IMR-90 (cell line): ENCODE results near the gene CARMIL1. TPM values are rescaled to one million over a fixed set of nuclear protein-coding genes. Genes with fewer than 3 reads are reported as not detected.

ENCODE experiments used
- ATAC-seq: fragments of 200-7000 bp; cut with Tn5 transposase; 2 replicates; pipeline ENCODE4 v1.9.1; 2020; ENCODE audit warnings: low read depth, mild to moderate bottlenecking, moderate library complexity
- BruUV-seq: library from RNA; stranded (reverse); fragments of 400-500 nt; replicated peaks from 2 replicates; lab custom pipeline; 2021; lab: Mats Ljungman, UMichigan
- CTCF ChIA-PET: fragments of 300-600 bp; formaldehyde crosslinking; extraction: SDS; loops from one replicate; lab custom pipeline; 2021; ENCODE audit warnings: antibody characterized with exemption; lab: Yijun Ruan, JAX
- POLR2A ChIA-PET: fragments of 300-600 bp; sonication (Branson Sonifier 250); formaldehyde crosslinking; loops from one replicate; lab custom pipeline; 2022; ENCODE audit warnings: antibody characterized with exemption; ENCODE audit not compliant: unreplicated experiment; lab: Charles Lee
- DNase-seq: peaks from one replicate; pipeline ENCODE4 v3.0.0; 2013
- H2AFZ ChIP-seq: replicated peaks from 2 replicates; pipeline ENCODE3; 2013; ENCODE audit warnings: low read length, mild to moderate bottlenecking; ENCODE audit not compliant: poor library complexity
- H2AK5ac ChIP-seq: 2 replicates; pipeline ENCODE4 v1.6.1; 2013; ENCODE audit warnings: low read depth, low read length, inconsistent platforms
- H2AK9ac ChIP-seq: replicated peaks from 2 replicates; pipeline ENCODE3; 2013; ENCODE audit warnings: mild to moderate bottlenecking, low read depth, low read length, moderate library complexity; ENCODE audit not compliant: poor library complexity
- H2BK120ac ChIP-seq: 2 replicates; pipeline ENCODE4 v1.6.1; 2013; ENCODE audit warnings: low read depth, low read length, inconsistent platforms
- H2BK15ac ChIP-seq: 3 replicates; pipeline ENCODE4 v1.6.1; 2013; ENCODE audit warnings: low read depth, low read length, inconsistent platforms
- H2BK20ac ChIP-seq: 2 replicates; pipeline ENCODE4 v1.6.1; 2013; ENCODE audit warnings: low read depth, mild to moderate bottlenecking, inconsistent platforms, low read length, moderate library complexity
- H2BK5ac ChIP-seq: 2 replicates; pipeline ENCODE4 v1.6.1; 2013; ENCODE audit warnings: mild to moderate bottlenecking, low read depth, low read length, inconsistent platforms; ENCODE audit not compliant: poor library complexity, severe bottlenecking
- H3K14ac ChIP-seq: replicated peaks from 2 replicates; pipeline ENCODE4 v1.6.1; 2013; ENCODE audit warnings: low read depth, low read length, inconsistent platforms
- H3K18ac ChIP-seq: 2 replicates; pipeline ENCODE4 v1.6.1; 2013; ENCODE audit warnings: low read depth, low read length, control low read depth
- H3K23ac ChIP-seq: 2 replicates; pipeline ENCODE4 v1.6.1; 2013; ENCODE audit warnings: low read depth, low read length, inconsistent platforms
- H3K27ac ChIP-seq: 2 replicates; pipeline ENCODE4 v1.5.1; 2013; ENCODE audit warnings: mild to moderate bottlenecking, control low read depth, low read length; ENCODE audit not compliant: insufficient read depth
- H3K27me3 ChIP-seq: 2 replicates; pipeline ENCODE4 v1.6.1; 2013; ENCODE audit warnings: low read length; ENCODE audit not compliant: control insufficient read depth, insufficient read depth
- H3K36me3 ChIP-seq: 2 replicates; pipeline ENCODE4 v1.6.1; 2013; ENCODE audit warnings: low read length, mixed read lengths; ENCODE audit not compliant: control insufficient read depth, insufficient read depth
- H3K4ac ChIP-seq: 2 replicates; pipeline ENCODE4 v1.6.1; 2013; ENCODE audit warnings: low read depth, low read length, inconsistent platforms
- H3K4me1 ChIP-seq: 2 replicates; pipeline ENCODE4 v1.6.1; 2013; ENCODE audit warnings: low read length, mixed read lengths; ENCODE audit not compliant: control insufficient read depth, insufficient read depth
- H3K4me2 ChIP-seq: 2 replicates; pipeline ENCODE4 v1.6.1; 2013; ENCODE audit warnings: low read depth, mild to moderate bottlenecking, control low read depth, low read length, moderate library complexity
- H3K4me3 ChIP-seq: 2 replicates; pipeline ENCODE4 v1.5.1; 2013; ENCODE audit warnings: low read depth, mild to moderate bottlenecking, control low read depth, low read length, moderate library complexity; ENCODE audit not compliant: insufficient read depth
- H3K56ac ChIP-seq: 2 replicates; pipeline ENCODE4 v1.6.1; 2013; ENCODE audit warnings: low read length, inconsistent platforms; ENCODE audit not compliant: insufficient read depth; ENCODE audit errors: extremely low read depth
- H3K79me1 ChIP-seq, 2 experiments: 2 replicates each; pipeline ENCODE4 v1.6.1; 2013; ENCODE audit warnings: low read length in 2 of 2, inconsistent platforms in 1 of 2, low read depth in 1 of 2
- H3K9ac ChIP-seq: 2 replicates; pipeline ENCODE4 v1.6.1; 2013; ENCODE audit warnings: low read depth, low read length, control low read depth
- H3K9me1 ChIP-seq: 2 replicates; pipeline ENCODE4 v1.6.1; 2013; ENCODE audit warnings: low read length, inconsistent platforms; ENCODE audit not compliant: insufficient read depth
- H3K9me3 ChIP-seq: 2 replicates; pipeline ENCODE4 v1.6.1; 2013; ENCODE audit warnings: low read length; ENCODE audit not compliant: control insufficient read depth, insufficient read depth
- H4K20me1 ChIP-seq: 2 replicates; pipeline ENCODE4 v1.6.1; 2013; ENCODE audit warnings: low read length, inconsistent platforms; ENCODE audit not compliant: insufficient read depth
- H4K5ac ChIP-seq: 2 replicates; pipeline ENCODE4 v1.6.1; 2013; ENCODE audit warnings: mild to moderate bottlenecking, low read depth, low read length, control low read depth
- H4K8ac ChIP-seq, 2 experiments: 2 replicates each; pipeline ENCODE4 v1.6.1; 2013; ENCODE audit warnings: low read depth in 2 of 2, low read length in 2 of 2, control low read depth in 1 of 2, inconsistent platforms in 1 of 2
- H4K91ac ChIP-seq: 2 replicates; pipeline ENCODE4 v1.6.1; 2013; ENCODE audit warnings: low read depth, low read length, inconsistent platforms; ENCODE audit not compliant: insufficient read depth
- USF2 ChIP-seq: fragments of 150-350 bp; IDR thresholded peaks from 2 replicates; pipeline ENCODE4 v1.6.1; 2017; ENCODE audit warnings: mild to moderate bottlenecking, antibody characterized with exemption, low read length, low read depth
- WGBS, 2 experiments: methylation state at CpG; one replicate each; pipeline versions ENCODE4 v1.1.5 to v1.1.7; 2013; ENCODE audit warnings: missing lambda C conversion rate in 2 of 2; ENCODE audit not compliant: insufficient read length in 1 of 2; ENCODE audit errors: extremely low coverage in 2 of 2; 5-methylcytosine and 5-hydroxymethylcytosine counted together
- dilution Hi-C: fragments of 300-500 bp; cut with HindIII; formaldehyde crosslinking; loops from one replicate; pipeline ENCODE4 v1.14.3; 2018; ENCODE audit warnings: low sequenced_read_pairs; ENCODE audit not compliant: unreplicated experiment
- in situ Hi-C: fragments of 300-500 bp; cut with MboI; formaldehyde crosslinking; loops from 3 replicates; pipeline ENCODE4 v1.14.3; 2019; ENCODE audit warnings: low sequenced_read_pairs, inconsistent platforms, mixed read lengths
- intact Hi-C: fragments of 100-400 bp; cut with micrococcal nuclease; formaldehyde crosslinking; loops from 2 replicates; pipeline ENCODE4 v1.10.0; 2022
- polyA plus RNA-seq, 3 experiments: library from polyadenylated mRNA; depleted of rRNA; stranded (reverse); fragments of >200 nt; gene quantifications; 2 replicates each; pipeline ENCODE4 v1.2.3, GENCODE V29; 2012; ENCODE audit warnings: low replicate concordance in 1 of 3
- total RNA-seq: library from RNA; depleted of rRNA; stranded (reverse); fragments of >200 nt; gene quantifications from 2 replicates; pipeline ENCODE4 v1.2.3, GENCODE V29; 2012

Gene CARMIL1
- total and polyA plus RNA-seq, 2 of the 4 experiments (the other 2 are of a cell fraction): 1.3 to 2.9 TPM

- Histone ChIP-seq H3K4ac (no peak overlapping the region), H3K14ac (peak overlapping the region; percentile 41; the same call in 1 of the 2 replicates), H3K4me3 (no peak overlapping the region), H4K8ac (no peak overlapping the region), H3K9me1 (peaks cover 3% of the 10 kb centered on the region; the same call in 1 of the 2 replicates), H3K79me1 (0 out of 4 replicates have a peak, but pooled peaks cover 0 to 4% of the 10 kb centered on the region in 2 experiments), H3K27me3 (no peaks in the 10 kb centered on the region), H2BK5ac (no peak overlapping the region), H3K4me2 (no peak overlapping the region), H3K23ac (0 out of 2 replicates have a peak overlapping the region, but pooled peaks have one; percentile 16), H3K56ac (no peak overlapping the region), H4K91ac (no peak overlapping the region), H4K5ac (no peak overlapping the region), H2AFZ (no peak overlapping the region), H3K27ac (no peak overlapping the region), H3K9ac (no peak overlapping the region), H3K4me1 (peaks cover 2% of the 10 kb centered on the region; the same call in 1 of the 2 replicates), H2AK5ac (no peak overlapping the region), H2BK15ac (no peak overlapping the region; the same call in 2 of the 3 replicates), H3K9me3 (no peaks in the 10 kb centered on the region), H4K20me1 (no peaks in the 10 kb centered on the region), H2BK120ac (peak overlapping the region; percentile 68), H2AK9ac (no peak overlapping the region), H3K36me3 (no peaks in the 10 kb centered on the region), H2BK20ac (peak overlapping the region; percentile 74), H3K18ac (no peak overlapping the region)
- no TSS peak for BruUV-seq
- no CpG with 5 or more reads among the region's 2 CpGs for WGBS, 2 experiments
- DNase-seq: no peak
- TF ChIP-seq USF2: no peak
- ChIA-PET POLR2A (interaction anchor here (0.5 kb wide), 1 partner anchor 17 kb away, joined by 4 read pairs; no protein-coding TSS in a partner anchor), CTCF (interaction anchor here (0.8 to 2.1 kb wide), 2 partner anchors 17 to 193 kb away, joined by 3 to 8 read pairs; partner anchors contain the start of gene CARMIL1)
- ATAC-seq: no peak; the same call in 1 of the 2 replicates
- intact Hi-C loops: no loop called here
- dilution Hi-C loops: no loop called here
- in situ Hi-C loops: no loop called here
Observed at GRCh38 chr6:25296217-25296905, 17.2 kb downstream of the CARMIL1 start.
